Fibroblast of lung (primary cell): Measurements from ENCODE around the gene CARD10. TPM values are rescaled to one million over a fixed set of nuclear protein-coding genes. Genes with fewer than 3 reads are reported as not detected.

ENCODE experiments used
- DNase-seq, 2 donors: peaks; one replicate each; pipeline versions ENCODE4 v3.0.0 to v3.0.0-alpha.2; 2010; ENCODE audit warnings: low read depth in 2 of 2
- H2AFZ ChIP-seq: 2 replicates; pipeline ENCODE4 v1.5.1; 2012; ENCODE audit warnings: low read length, control low read depth, inconsistent platforms
- H3K27ac ChIP-seq: 2 replicates; pipeline ENCODE4 v1.5.1; 2011; ENCODE audit warnings: low read length, control low read depth; ENCODE audit not compliant: insufficient read depth
- H3K27me3 ChIP-seq: 2 replicates; pipeline ENCODE4 v1.5.1; 2011; ENCODE audit warnings: mild to moderate bottlenecking, low read length; ENCODE audit not compliant: control insufficient read depth, insufficient read depth
- H3K36me3 ChIP-seq: 2 replicates; pipeline ENCODE4 v1.5.1; 2011; ENCODE audit warnings: low read length; ENCODE audit not compliant: control insufficient read depth, insufficient read depth
- H3K4me1 ChIP-seq: 2 replicates; pipeline ENCODE4 v1.5.1; 2011; ENCODE audit warnings: low read length; ENCODE audit not compliant: control insufficient read depth, insufficient read depth; ENCODE audit errors: extremely low read depth
- H3K4me2 ChIP-seq: 2 replicates; pipeline ENCODE4 v1.5.1; 2011; ENCODE audit warnings: low read length, control low read depth; ENCODE audit not compliant: insufficient read depth; ENCODE audit errors: extremely low read depth
- H3K4me3 ChIP-seq, 4 experiments: fragments of 200-600 bp in 1 of 4; sonication (generic) in 1 of 4; replicated peaks in 1 of 4; 2 replicates each; pipeline ENCODE4 v1.5.1; 2011 to 2016; ENCODE audit warnings: low read length in 4 of 4, low read depth in 3 of 4, mild to moderate bottlenecking in 3 of 4, control low read depth in 2 of 4, inconsistent platforms in 1 of 4, mixed read lengths in 1 of 4; ENCODE audit not compliant: insufficient read depth in 1 of 4; ENCODE audit errors: control extremely low read depth in 1 of 4
- H3K79me2 ChIP-seq: 2 replicates; pipeline ENCODE4 v1.5.1; 2012; ENCODE audit warnings: mild to moderate bottlenecking, low read length, inconsistent platforms; ENCODE audit not compliant: control insufficient read depth, insufficient read depth
- H3K9ac ChIP-seq: 2 replicates; pipeline ENCODE4 v1.5.1; 2011; ENCODE audit warnings: mild to moderate bottlenecking, low read length, control low read depth; ENCODE audit not compliant: insufficient read depth
- H3K9me3 ChIP-seq: 2 replicates; pipeline ENCODE4 v1.5.1; 2012; ENCODE audit warnings: low read depth, low read length; ENCODE audit not compliant: control insufficient read depth, insufficient read depth
- H4K20me1 ChIP-seq: 2 replicates; pipeline ENCODE4 v1.5.1; 2011; ENCODE audit warnings: low read length; ENCODE audit not compliant: control insufficient read depth, insufficient read depth; ENCODE audit errors: extremely low read depth
- CTCF ChIP-seq, 2 donors: IDR thresholded peaks in 1 of 2; conservative IDR thresholded peaks in 1 of 2; 1 replicate in 1 of 2; 2 replicates in 1 of 2; pipeline ENCODE4 v1.5.1; 2011 to 2012; ENCODE audit warnings: low read length in 2 of 2, control low read depth in 1 of 2, inconsistent platforms in 1 of 2, low read depth in 1 of 2, mild to moderate bottlenecking in 1 of 2
- EZH2 ChIP-seq: IDR thresholded peaks from 2 replicates; pipeline ENCODE4 v1.5.1; 2012; ENCODE audit warnings: low read length, control low read depth, mild to moderate bottlenecking; ENCODE audit errors: missing control alignments
- polyA plus RNA-seq, 2 donors: library from polyadenylated mRNA; depleted of rRNA in 1 of 2; stranded (reverse) in 1 of 2; unstranded in 1 of 2; fragments of >200 nt; gene quantifications; 2 replicates each; pipeline ENCODE4 v1.2.1, GENCODE V29; 2011 to 2012; ENCODE audit warnings: missing spikeins in 1 of 2
- total RNA-seq: library from RNA; depleted of rRNA; stranded (reverse); fragments of >200 nt; gene quantifications from 2 replicates; pipeline ENCODE4 v1.2.1, GENCODE V29; 2014

The CARD10 gene
- total and polyA plus RNA-seq, 2 donors (not counting 1 experiment from before 2014, with no cell fraction given), result 1.6 to 2.3 TPM

GRCh38 chr22:37538590-37539357, 19.6 kb upstream of the CARD10 start:
- no peak overlapping the region for H3K27ac ChIP-seq
- H3K4me2 ChIP-seq, result peak overlapping the region; percentile 78
- H2AFZ ChIP-seq, result peak overlapping the region; percentile 82
- no peaks in the 10 kb centered on the region for H3K36me3 ChIP-seq
- no peak overlapping the region for H3K9ac ChIP-seq
- H4K20me1 ChIP-seq, result no peaks in the 10 kb centered on the region
- H3K4me1 ChIP-seq, result peaks cover 5% of the 10 kb centered on the region
- no peaks in the 10 kb centered on the region for H3K9me3 ChIP-seq
- TF ChIP-seq CTCF (conservative IDR thresholded peaks at IDR 0.05 in 1 of 2, IDR thresholded peaks at IDR 0.05 in 1 of 2; ENCODE audit: low read depth in 1 of 2, low read length in 2 of 2) (peak; percentile 83 to 95), EZH2 (no peak)
- no peak overlapping the region for H3K4me3 ChIP-seq
- H3K27me3 ChIP-seq, result no peaks in the 10 kb centered on the region
- DNase-seq, result peak; percentile 88 to 93
- no peaks in the 10 kb centered on the region for H3K79me2 ChIP-seq

GRCh38 chr22:37535159-37535558, 15.9 kb upstream of the CARD10 start:
- H3K4me3 ChIP-seq, result no peak overlapping the region
- H3K27ac ChIP-seq, result no peak overlapping the region
- no peak for TF ChIP-seq EZH2
- no peak for TF ChIP-seq CTCF (conservative IDR thresholded peaks at IDR 0.05 in 1 of 2, IDR thresholded peaks at IDR 0.05 in 1 of 2; ENCODE audit: low read depth in 1 of 2, low read length in 2 of 2)
- H3K79me2 ChIP-seq, result no peaks in the 10 kb centered on the region
- no peak overlapping the region for H3K4me2 ChIP-seq
- H3K36me3 ChIP-seq, result no peaks in the 10 kb centered on the region
- H3K27me3 ChIP-seq, result no peaks in the 10 kb centered on the region
- peaks cover 2% of the 10 kb centered on the region for H3K4me1 ChIP-seq
- no peak overlapping the region for H2AFZ ChIP-seq
- H3K9me3 ChIP-seq, result no peaks in the 10 kb centered on the region
- no peak for DNase-seq
- H3K9ac ChIP-seq, result no peak overlapping the region
- H4K20me1 ChIP-seq, result no peaks in the 10 kb centered on the region

GRCh38 chr22:37534445-37534844, 15.2 kb upstream of the CARD10 start:
- H3K36me3 ChIP-seq, result no peaks in the 10 kb centered on the region
- TF ChIP-seq CTCF (conservative IDR thresholded peaks at IDR 0.05 in 1 of 2, IDR thresholded peaks at IDR 0.05 in 1 of 2; ENCODE audit: low read depth in 1 of 2, low read length in 2 of 2) (no peak), EZH2 (no peak)
- no peak overlapping the region for H2AFZ ChIP-seq
- no peak overlapping the region for H3K4me2 ChIP-seq
- H3K27me3 ChIP-seq, result no peaks in the 10 kb centered on the region
- no peaks in the 10 kb centered on the region for H4K20me1 ChIP-seq
- no peak overlapping the region for H3K27ac ChIP-seq
- no peaks in the 10 kb centered on the region for H3K79me2 ChIP-seq
- no peaks in the 10 kb centered on the region for H3K9me3 ChIP-seq
- H3K4me3 ChIP-seq, result no peak overlapping the region
- DNase-seq, result no peak
- H3K9ac ChIP-seq, result no peak overlapping the region
- peaks cover 2% of the 10 kb centered on the region for H3K4me1 ChIP-seq
